GM21576 (cell line): ENCODE data around the gene DKKL1.

ENCODE experiments used
- ATAC-seq: cut with Tn5 transposase; IDR thresholded peaks from one replicate; pipeline ENCODE4 v1.9.1; 2021; ENCODE audit warnings: mild to moderate bottlenecking, moderate library complexity; ENCODE audit not compliant: unreplicated experiment

The DKKL1 gene

GRCh38 chr19:49337267-49338022 lies 26.2 kb upstream of the DKKL1 start:
- no peak for ATAC-seq

- ATAC-seq = no peak
Measured at GRCh38 chr19:49338023-49338677, 25.5 kb upstream of the DKKL1 start.

- no peak for ATAC-seq
Measured at GRCh38 chr19:49338691-49339300, 24.9 kb upstream of the DKKL1 start.

GRCh38 chr19:49339301-49340068 lies 24.2 kb upstream of the DKKL1 start:
- no peak for ATAC-seq

GRCh38 chr19:49340069-49340864 lies 23.4 kb upstream of the DKKL1 start:
- peak; percentile 55 for ATAC-seq

- no peak for ATAC-seq
Measured at GRCh38 chr19:49340865-49341718, 22.6 kb upstream of the DKKL1 start.

- no peak for ATAC-seq
Measured at GRCh38 chr19:49342291-49342721, 21.4 kb upstream of the DKKL1 start.

- ATAC-seq = no peak
Measured at GRCh38 chr19:49343123-49343522, 20.6 kb upstream of the DKKL1 start.

- ATAC-seq = no peak
Measured at GRCh38 chr19:49344505-49345423, 18.9 kb upstream of the DKKL1 start.

- no peak for ATAC-seq
Measured at GRCh38 chr19:49347191-49347590, 16.5 kb upstream of the DKKL1 start.

- ATAC-seq = no peak
Measured at GRCh38 chr19:49347835-49348234, 15.8 kb upstream of the DKKL1 start.

- ATAC-seq = no peak
Measured at GRCh38 chr19:49348305-49349189, 15.1 kb upstream of the DKKL1 start.

GRCh38 chr19:49349567-49349966 lies 14.1 kb upstream of the DKKL1 start:
- no peak for ATAC-seq

GRCh38 chr19:49355909-49356353 lies 7.7 kb upstream of the DKKL1 start:
- ATAC-seq = no peak

- ATAC-seq = no peak
Measured at GRCh38 chr19:49356382-49356781, 7.3 kb upstream of the DKKL1 start.

GRCh38 chr19:49357186-49357585 lies 6.5 kb upstream of the DKKL1 start:
- ATAC-seq = no peak
